ENCODE measurements around the gene ACOT13. TPM values are rescaled to one million over a fixed set of nuclear protein-coding genes. Genes with fewer than 3 reads are reported as not detected.

Gene ACOT13
- polyA plus RNA-seq, 2 of the 4 experiments (the other 2 are of a cell fraction) = 22.9 to 87.7 TPM

DNA sequence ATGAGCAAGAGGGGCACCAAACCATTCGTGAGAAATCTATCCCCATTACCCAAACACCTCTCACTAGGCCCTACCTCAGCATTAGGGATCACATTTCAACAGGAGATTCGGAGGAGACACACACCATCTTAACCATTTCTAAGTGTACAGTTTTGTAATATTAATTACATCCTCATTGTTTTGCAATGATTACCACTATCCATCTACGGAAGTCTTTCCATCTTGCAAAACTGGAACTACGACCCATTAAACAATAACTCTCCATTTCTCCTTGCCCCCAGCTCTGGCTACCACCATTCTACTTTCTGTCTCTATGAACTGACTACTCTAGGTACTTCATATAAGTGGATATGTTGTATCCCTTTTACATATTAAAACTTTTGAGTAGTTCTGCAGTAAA lies 20.1 kb downstream of the ACOT13 start:
- H3K4me2 ChIP-seq = no peak overlapping the region
- DNase-seq (ENCODE audit: low read depth in 1 of 2, low spot score in 1 of 2) (no peak), ATAC-seq (no peak), FAIRE-seq (no peak)
- H3K4me1 ChIP-seq = peaks cover 4% of the 10 kb centered on the region; the same call in 1 of the 3 replicates
- no peak overlapping the region for H3K27ac ChIP-seq
- ChIA-PET POLR2A (no interaction called here), CTCF (interaction anchor here (0.7 to 1.6 kb wide), 3 partner anchors 55 to 106 kb away, joined by 3 to 5 read pairs (median 3); no protein-coding TSS in a partner anchor)
- no peak for TF ChIP-seq CBX2 (IDR thresholded peaks at IDR 0.05; ENCODE audit: borderline replicate concordance, low read depth)
- no peak for TF ChIP-seq GATA3 (IDR thresholded peaks at IDR 0.05; ENCODE audit: borderline replicate concordance)
- no peaks in the 10 kb centered on the region for H3K9me3 ChIP-seq
- H3K4me3 ChIP-seq = no peak overlapping the region
- WGBS (ENCODE audit: missing lambda C conversion rate) = 89% methylated on average over 4 of the region's 4 CpGs

DNA sequence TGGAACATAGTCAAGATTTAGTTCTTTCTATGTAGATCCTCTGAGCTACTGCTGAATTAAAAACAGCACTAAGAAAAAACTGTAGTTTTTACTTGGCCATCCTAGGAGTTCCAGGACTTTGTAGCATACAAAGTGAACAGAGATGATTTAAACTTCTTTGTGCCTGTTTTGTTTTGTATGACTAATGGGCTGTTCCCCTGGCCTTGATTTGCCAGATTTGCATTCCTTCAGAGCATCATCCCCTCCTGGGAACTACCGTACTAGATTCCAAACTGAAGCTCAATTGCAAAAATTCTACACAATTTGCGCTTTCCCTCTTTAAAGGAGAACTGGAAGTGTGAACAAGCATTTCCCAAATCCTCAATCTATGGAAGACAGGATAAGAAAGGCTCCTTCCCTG lies 23.1 kb downstream of the ACOT13 start:
- Histone ChIP-seq H3K9me3 (no peaks in the 10 kb centered on the region), H3K27ac (no peak overlapping the region), H3K4me2 (no peak overlapping the region), H3K4me3 (no peak overlapping the region), H3K4me1 (peaks cover 4% of the 10 kb centered on the region; the same call in 1 of the 3 replicates)
- TF ChIP-seq BHLHE40 (IDR thresholded peaks at IDR 0.05; ENCODE audit: low read depth, low read length) (no peak), TP53 (CRISPR knock-in tag; IDR thresholded peaks at IDR 0.05) (no peak), FOSB (CRISPR knock-in tag; IDR thresholded peaks at IDR 0.05) (no peak), HEYL (CRISPR knock-in tag; IDR thresholded peaks at IDR 0.05) (no peak), KDM5A (IDR thresholded peaks at IDR 0.05) (no peak), PHF8 (IDR thresholded peaks at IDR 0.05; ENCODE audit: borderline replicate concordance, low read depth) (no peak), POLR2A (IDR thresholded peaks at IDR 0.05; ENCODE audit: low read length) (no peak), HOXB5 (CRISPR knock-in tag; IDR thresholded peaks at IDR 0.05) (no peak), KDM1A (IDR thresholded peaks at IDR 0.05; ENCODE audit: low read depth) (no peak), RAD21 (conservative IDR thresholded peaks at IDR 0.05 in 1 of 2, IDR thresholded peaks at IDR 0.05 in 1 of 2) (no peak), MYC (IDR thresholded peaks at IDR 0.05; ENCODE audit: borderline replicate concordance, low read length) (no peak), CEBPB (IDR thresholded peaks at IDR 0.05) (no peak), MAZ (IDR thresholded peaks at IDR 0.05; ENCODE audit: borderline replicate concordance, low read depth, low read length) (no peak), NFE2L2 (conservative IDR thresholded peaks at IDR 0.05; ENCODE audit: low read length) (no peak), ZFP36 (IDR thresholded peaks at IDR 0.05; ENCODE audit: borderline replicate concordance, partially characterized antibody) (no peak), EHF (CRISPR knock-in tag; IDR thresholded peaks at IDR 0.05) (no peak)
- TF ChIP-seq, protein P1, sequence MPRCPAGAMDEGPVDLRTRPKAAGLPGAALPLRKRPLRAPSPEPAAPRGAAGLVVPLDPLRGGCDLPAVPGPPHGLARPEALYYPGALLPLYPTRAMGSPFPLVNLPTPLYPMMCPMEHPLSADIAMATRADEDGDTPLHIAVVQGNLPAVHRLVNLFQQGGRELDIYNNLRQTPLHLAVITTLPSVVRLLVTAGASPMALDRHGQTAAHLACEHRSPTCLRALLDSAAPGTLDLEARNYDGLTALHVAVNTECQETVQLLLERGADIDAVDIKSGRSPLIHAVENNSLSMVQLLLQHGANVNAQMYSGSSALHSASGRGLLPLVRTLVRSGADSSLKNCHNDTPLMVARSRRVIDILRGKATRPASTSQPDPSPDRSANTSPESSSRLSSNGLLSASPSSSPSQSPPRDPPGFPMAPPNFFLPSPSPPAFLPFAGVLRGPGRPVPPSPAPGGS (IDR thresholded peaks at IDR 0.05) = no peak
- TF ChIP-seq, protein P2, sequence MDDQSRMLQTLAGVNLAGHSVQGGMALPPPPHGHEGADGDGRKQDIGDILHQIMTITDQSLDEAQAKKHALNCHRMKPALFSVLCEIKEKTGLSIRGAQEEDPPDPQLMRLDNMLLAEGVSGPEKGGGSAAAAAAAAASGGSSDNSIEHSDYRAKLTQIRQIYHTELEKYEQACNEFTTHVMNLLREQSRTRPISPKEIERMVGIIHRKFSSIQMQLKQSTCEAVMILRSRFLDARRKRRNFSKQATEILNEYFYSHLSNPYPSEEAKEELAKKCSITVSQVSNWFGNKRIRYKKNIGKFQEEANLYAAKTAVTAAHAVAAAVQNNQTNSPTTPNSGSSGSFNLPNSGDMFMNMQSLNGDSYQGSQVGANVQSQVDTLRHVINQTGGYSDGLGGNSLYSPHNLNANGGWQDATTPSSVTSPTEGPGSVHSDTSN (IDR thresholded peaks at IDR 0.05) = no peak
- TF ChIP-seq, protein P3, sequence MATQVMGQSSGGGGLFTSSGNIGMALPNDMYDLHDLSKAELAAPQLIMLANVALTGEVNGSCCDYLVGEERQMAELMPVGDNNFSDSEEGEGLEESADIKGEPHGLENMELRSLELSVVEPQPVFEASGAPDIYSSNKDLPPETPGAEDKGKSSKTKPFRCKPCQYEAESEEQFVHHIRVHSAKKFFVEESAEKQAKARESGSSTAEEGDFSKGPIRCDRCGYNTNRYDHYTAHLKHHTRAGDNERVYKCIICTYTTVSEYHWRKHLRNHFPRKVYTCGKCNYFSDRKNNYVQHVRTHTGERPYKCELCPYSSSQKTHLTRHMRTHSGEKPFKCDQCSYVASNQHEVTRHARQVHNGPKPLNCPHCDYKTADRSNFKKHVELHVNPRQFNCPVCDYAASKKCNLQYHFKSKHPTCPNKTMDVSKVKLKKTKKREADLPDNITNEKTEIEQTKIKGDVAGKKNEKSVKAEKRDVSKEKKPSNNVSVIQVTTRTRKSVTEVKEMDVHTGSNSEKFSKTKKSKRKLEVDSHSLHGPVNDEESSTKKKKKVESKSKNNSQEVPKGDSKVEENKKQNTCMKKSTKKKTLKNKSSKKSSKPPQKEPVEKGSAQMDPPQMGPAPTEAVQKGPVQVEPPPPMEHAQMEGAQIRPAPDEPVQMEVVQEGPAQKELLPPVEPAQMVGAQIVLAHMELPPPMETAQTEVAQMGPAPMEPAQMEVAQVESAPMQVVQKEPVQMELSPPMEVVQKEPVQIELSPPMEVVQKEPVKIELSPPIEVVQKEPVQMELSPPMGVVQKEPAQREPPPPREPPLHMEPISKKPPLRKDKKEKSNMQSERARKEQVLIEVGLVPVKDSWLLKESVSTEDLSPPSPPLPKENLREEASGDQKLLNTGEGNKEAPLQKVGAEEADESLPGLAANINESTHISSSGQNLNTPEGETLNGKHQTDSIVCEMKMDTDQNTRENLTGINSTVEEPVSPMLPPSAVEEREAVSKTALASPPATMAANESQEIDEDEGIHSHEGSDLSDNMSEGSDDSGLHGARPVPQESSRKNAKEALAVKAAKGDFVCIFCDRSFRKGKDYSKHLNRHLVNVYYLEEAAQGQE (IDR thresholded peaks at IDR 0.05) = no peak
- ATAC-seq (no peak), FAIRE-seq (no peak), DNase-seq (ENCODE audit: low read depth in 1 of 2, low spot score in 1 of 2) (no peak)
- 100% methylated on average over 2 of the region's 2 CpGs for WGBS (ENCODE audit: missing lambda C conversion rate)
- ChIA-PET POLR2A (no interaction called here), CTCF (interaction anchor here (1.4 kb wide), 1 partner anchor 108 kb away, joined by 6 read pairs; no protein-coding TSS in a partner anchor)

Data from A549 (cell line).